LNCaP clone FGC (cell line): ENCODE data around the gene PDE4D.
"Not testable (repeated sequence)": the region's sequence is repeated elsewhere in the genome, so short reads cannot be mapped to it uniquely, and the experiment has no call there.

Source experiments
- DNase-seq: peaks from one replicate; pipeline ENCODE4 v3.0.0-alpha.2; 2011; ENCODE audit warnings: low read depth
- H3K4me3 ChIP-seq: 2 replicates; pipeline ENCODE4 v1.5.1; 2011; ENCODE audit warnings: mild to moderate bottlenecking, low read depth, low read length, control low read depth
- CTCF ChIP-seq: IDR thresholded peaks from 2 replicates; pipeline ENCODE4 v1.5.1; 2012; ENCODE audit warnings: mild to moderate bottlenecking; ENCODE audit not compliant: control insufficient read depth, insufficient read depth; ENCODE audit errors: extremely low read depth

The PDE4D gene

GRCh38 chr5:59000211-59000610 is 893.3 kb downstream of the PDE4D start:
- no peak for TF ChIP-seq CTCF
- H3K4me3 ChIP-seq: no peak overlapping the region
- no peak for DNase-seq

GRCh38 chr5:58999804-59000203 is 893.7 kb downstream of the PDE4D start:
- TF ChIP-seq CTCF: no peak
- DNase-seq: no peak
- H3K4me3 ChIP-seq: no peak overlapping the region

GRCh38 chr5:58998544-58998943 is 895.0 kb downstream of the PDE4D start:
- TF ChIP-seq CTCF: no peak
- DNase-seq: no peak
- H3K4me3 ChIP-seq: no peak overlapping the region

GRCh38 chr5:58995779-58996178 is 897.7 kb downstream of the PDE4D start:
- H3K4me3 ChIP-seq, DNase-seq: not testable (repeated sequence)

GRCh38 chr5:58993461-58993860 is 900.1 kb downstream of the PDE4D start:
- DNase-seq: no peak
- TF ChIP-seq CTCF: no peak
- no peak overlapping the region for H3K4me3 ChIP-seq

- no peak overlapping the region for H3K4me3 ChIP-seq
- DNase-seq: no peak
- no peak for TF ChIP-seq CTCF
These were observed 904.6 kb downstream of the PDE4D start for GRCh38 chr5:58988938-58989337.

GRCh38 chr5:58987193-58987592 is 906.3 kb downstream of the PDE4D start:
- no peak for TF ChIP-seq CTCF
- no peak for DNase-seq

GRCh38 chr5:58986281-58986680 is 907.2 kb downstream of the PDE4D start:
- TF ChIP-seq CTCF: no peak
- no peak for DNase-seq
- H3K4me3 ChIP-seq: no peak overlapping the region

More at GRCh38 chr5:58987193-58987592, 906.3 kb downstream of the PDE4D start:
- no peak overlapping the region for H3K4me3 ChIP-seq
